ENCODE results near the gene OR1Q1. TPM values are rescaled to one million over a fixed set of nuclear protein-coding genes. Genes with fewer than 3 reads are reported as not detected.
"Not testable (repeated sequence)": the region's sequence is repeated elsewhere in the genome, so short reads cannot be mapped to it uniquely, and the experiment has no call there.

Gene OR1Q1, protein sequence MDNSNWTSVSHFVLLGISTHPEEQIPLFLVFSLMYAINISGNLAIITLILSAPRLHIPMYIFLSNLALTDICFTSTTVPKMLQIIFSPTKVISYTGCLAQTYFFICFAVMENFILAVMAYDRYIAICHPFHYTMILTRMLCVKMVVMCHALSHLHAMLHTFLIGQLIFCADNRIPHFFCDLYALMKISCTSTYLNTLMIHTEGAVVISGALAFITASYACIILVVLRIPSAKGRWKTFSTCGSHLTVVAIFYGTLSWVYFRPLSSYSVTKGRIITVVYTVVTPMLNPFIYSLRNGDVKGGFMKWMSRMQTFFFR
- total RNA-seq = not detected

DNA sequence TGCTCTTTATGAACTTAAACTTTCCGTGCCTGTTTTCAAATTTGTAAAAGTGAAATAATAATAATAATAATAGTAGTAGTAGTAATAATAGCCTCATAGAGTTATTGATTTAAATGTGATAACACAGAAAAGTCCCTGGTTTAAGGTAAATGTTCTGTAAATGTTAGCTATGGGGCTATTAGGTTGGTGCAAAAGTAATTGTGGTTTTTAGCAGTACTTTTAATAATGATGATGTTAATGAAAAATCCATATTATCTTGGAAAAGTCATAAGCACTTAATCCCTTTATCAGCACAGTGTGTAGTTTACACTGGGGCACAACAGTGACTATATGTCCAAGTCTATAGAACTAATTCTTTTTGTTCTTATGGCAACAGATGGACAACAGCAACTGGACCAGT is at the start of gene OR1Q1:
TSS of gene OR1Q1 (plus strand) at position 377 of the 400 bp plus-strand sequence. CDS start at position 377, 0 bp downstream.
- Histone ChIP-seq H3K9me3 (no peaks in the 10 kb centered on the region), H3K4me3 (no peak within 1 kb of the TSS), H3K4me1 (no peaks in the 10 kb centered on the region), H3K27me3 (no peaks in the 10 kb centered on the region), H3K27ac (no peak within 1 kb of the TSS), H3K36me3 (no peaks in the 10 kb centered on the region)
- intact Hi-C loops (cut with DNase I) = no loop called here
- no peak for DNase-seq (ENCODE audit: extremely low spot score in 2 of 2)
- no peak for TF ChIP-seq POLR2AphosphoS5 (IDR thresholded peaks at IDR 0.05; ENCODE audit: insufficient read depth in 1 of 2, low read depth in 1 of 2)
- TF ChIP-seq, protein P1, sequence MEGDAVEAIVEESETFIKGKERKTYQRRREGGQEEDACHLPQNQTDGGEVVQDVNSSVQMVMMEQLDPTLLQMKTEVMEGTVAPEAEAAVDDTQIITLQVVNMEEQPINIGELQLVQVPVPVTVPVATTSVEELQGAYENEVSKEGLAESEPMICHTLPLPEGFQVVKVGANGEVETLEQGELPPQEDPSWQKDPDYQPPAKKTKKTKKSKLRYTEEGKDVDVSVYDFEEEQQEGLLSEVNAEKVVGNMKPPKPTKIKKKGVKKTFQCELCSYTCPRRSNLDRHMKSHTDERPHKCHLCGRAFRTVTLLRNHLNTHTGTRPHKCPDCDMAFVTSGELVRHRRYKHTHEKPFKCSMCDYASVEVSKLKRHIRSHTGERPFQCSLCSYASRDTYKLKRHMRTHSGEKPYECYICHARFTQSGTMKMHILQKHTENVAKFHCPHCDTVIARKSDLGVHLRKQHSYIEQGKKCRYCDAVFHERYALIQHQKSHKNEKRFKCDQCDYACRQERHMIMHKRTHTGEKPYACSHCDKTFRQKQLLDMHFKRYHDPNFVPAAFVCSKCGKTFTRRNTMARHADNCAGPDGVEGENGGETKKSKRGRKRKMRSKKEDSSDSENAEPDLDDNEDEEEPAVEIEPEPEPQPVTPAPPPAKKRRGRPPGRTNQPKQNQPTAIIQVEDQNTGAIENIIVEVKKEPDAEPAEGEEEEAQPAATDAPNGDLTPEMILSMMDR (IDR thresholded peaks at IDR 0.05) = no peak
- no peak for TF ChIP-seq POLR2A (IDR thresholded peaks at IDR 0.05)

DNA sequence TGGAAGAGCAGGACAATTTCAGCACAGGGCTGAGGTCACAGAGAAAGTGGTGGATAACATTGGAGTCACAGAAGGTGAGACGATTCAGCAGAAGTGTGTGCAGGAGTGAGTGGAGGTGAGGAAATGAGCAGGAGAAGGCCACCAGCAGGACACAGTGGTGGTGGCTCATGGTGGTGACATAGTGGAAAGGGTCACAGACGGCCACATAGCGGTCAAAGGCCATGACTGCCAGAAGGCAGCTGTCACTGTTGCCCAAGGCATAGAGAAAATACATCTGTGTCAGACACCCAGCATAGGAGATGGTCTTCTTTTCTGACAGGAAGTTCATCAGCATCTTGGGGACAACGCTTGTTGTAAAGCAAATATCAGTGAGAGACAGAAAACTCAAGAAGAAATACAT is 46.6 kb upstream of the OR1Q1 start:
- H3K36me3 ChIP-seq = no peaks in the 10 kb centered on the region
- H3K4me3 ChIP-seq = no peak overlapping the region
- intact Hi-C loops (cut with DNase I) = no loop called here
- no peak for DNase-seq (ENCODE audit: extremely low spot score in 2 of 2)
- H3K27ac ChIP-seq = no peak overlapping the region
- H3K9me3 ChIP-seq = no peaks in the 10 kb centered on the region
- H3K27me3 ChIP-seq = no peaks in the 10 kb centered on the region
- no peak for TF ChIP-seq POLR2A (IDR thresholded peaks at IDR 0.05)
- H3K4me1 ChIP-seq = no peaks in the 10 kb centered on the region

DNA sequence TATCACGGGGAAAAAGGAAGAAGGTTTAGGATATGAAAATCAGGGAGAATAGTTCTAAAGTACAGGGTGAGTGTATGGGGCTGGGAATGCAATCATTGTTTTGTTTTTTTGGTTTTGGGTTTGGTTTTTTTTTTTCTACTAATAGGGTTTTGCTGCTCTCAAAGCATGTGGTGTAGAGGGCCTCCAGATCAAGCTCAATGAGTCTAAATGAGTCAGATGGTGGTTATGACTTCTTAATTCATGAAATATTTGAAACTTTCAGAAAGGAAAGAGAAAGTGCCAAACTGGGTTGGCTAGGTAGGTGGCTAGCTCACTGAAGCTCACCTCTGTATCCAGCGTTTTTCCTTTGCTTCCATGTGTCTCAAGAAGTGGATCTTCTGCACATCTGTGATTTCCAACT is 42.1 kb upstream of the OR1Q1 start:
- H3K4me3 ChIP-seq = no peak overlapping the region
- H3K27ac ChIP-seq = no peak overlapping the region
- H3K27me3 ChIP-seq = no peaks in the 10 kb centered on the region
- H3K4me1 ChIP-seq = no peaks in the 10 kb centered on the region
- no peaks in the 10 kb centered on the region for H3K36me3 ChIP-seq
- TF ChIP-seq POLR2A (IDR thresholded peaks at IDR 0.05) = no peak
- TF ChIP-seq, protein P1 (IDR thresholded peaks at IDR 0.05) = no peak
- TF ChIP-seq POLR2AphosphoS5 (IDR thresholded peaks at IDR 0.05; ENCODE audit: insufficient read depth in 1 of 2, low read depth in 1 of 2) = no peak
- H3K9me3 ChIP-seq = no peaks in the 10 kb centered on the region
- no peak for DNase-seq (ENCODE audit: extremely low spot score in 2 of 2)
- intact Hi-C loops (cut with DNase I) = no loop called here

DNA sequence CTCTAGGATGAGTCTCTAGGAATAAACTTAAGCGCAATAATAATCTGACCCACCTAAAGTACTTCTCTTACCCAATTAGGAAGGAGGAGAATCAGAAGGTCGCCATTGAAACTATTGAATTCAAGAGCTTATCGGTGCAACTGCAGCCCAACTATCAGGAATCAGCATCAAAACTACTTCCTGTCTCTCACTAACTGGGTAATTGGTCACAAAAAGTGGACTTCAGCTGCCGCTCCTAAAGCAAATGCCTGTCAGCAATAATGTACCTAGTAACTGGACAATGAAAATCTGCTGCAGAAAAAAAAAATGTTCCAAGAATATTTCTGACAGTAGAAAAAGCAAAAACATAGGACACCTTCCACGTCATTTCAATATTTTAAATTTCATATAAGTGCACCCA is 34.7 kb upstream of the OR1Q1 start:
- TF ChIP-seq POLR2AphosphoS5 (IDR thresholded peaks at IDR 0.05; ENCODE audit: insufficient read depth in 1 of 2, low read depth in 1 of 2) = no peak
- TF ChIP-seq, protein P1 (IDR thresholded peaks at IDR 0.05) = no peak
- TF ChIP-seq POLR2A (IDR thresholded peaks at IDR 0.05) = no peak
- intact Hi-C loops (cut with DNase I) = no loop called here
- no peak overlapping the region for H3K4me3 ChIP-seq
- no peaks in the 10 kb centered on the region for H3K4me1 ChIP-seq
- H3K9me3 ChIP-seq = no peaks in the 10 kb centered on the region
- DNase-seq (ENCODE audit: extremely low spot score in 2 of 2) = no peak
- H3K27me3 ChIP-seq = no peaks in the 10 kb centered on the region
- no peak overlapping the region for H3K27ac ChIP-seq
- H3K36me3 ChIP-seq = no peaks in the 10 kb centered on the region

DNA sequence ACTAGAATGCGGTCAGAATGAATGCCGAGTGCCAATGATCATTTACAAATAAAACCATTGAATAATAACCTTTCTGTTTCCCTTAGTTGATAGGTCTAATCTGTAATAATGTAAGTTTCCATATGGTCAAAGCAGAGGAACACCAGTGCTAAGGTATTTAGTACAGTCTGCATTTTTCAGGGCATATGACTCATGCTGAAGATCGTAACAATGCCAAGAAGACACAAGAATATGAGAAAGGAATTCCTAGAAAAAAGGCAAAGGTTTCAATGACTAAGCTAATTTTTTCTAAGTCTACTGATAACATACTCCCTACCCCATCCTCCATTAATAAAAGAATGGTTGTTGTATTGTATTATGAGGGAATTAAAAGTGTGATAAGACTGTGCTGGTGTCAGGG is 34.2 kb upstream of the OR1Q1 start:
- no peak overlapping the region for H3K27ac ChIP-seq
- intact Hi-C loops (cut with DNase I) = no loop called here
- TF ChIP-seq, protein P1 (IDR thresholded peaks at IDR 0.05) = no peak
- TF ChIP-seq POLR2AphosphoS5 (IDR thresholded peaks at IDR 0.05; ENCODE audit: insufficient read depth in 1 of 2, low read depth in 1 of 2) = no peak
- no peak for TF ChIP-seq POLR2A (IDR thresholded peaks at IDR 0.05)
- H3K4me1 ChIP-seq = no peaks in the 10 kb centered on the region
- H3K4me3 ChIP-seq = no peak overlapping the region
- no peaks in the 10 kb centered on the region for H3K9me3 ChIP-seq
- no peaks in the 10 kb centered on the region for H3K36me3 ChIP-seq
- no peak for DNase-seq (ENCODE audit: extremely low spot score in 2 of 2)
- H3K27me3 ChIP-seq = no peaks in the 10 kb centered on the region

DNA sequence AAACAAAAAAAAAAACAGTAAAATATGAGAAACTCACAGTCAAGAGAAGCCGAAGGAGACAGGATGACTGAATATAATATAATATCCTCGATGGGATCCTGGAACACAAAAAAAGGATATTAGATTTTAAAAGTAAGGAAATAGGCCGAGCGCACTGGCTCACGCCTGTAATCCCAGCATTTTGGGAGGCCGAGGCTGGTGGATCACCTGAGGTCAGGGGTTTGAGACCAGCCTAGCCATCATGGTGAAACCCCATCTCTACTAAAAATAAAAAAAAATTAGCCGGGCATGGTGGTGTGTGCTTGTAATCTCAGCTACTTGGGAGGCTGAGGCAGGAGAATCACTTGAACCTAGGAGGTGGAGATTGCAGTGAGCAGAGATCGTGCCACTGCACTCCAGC is 31.3 kb upstream of the OR1Q1 start, which contains the start of gene OR1L8:
TSS of gene OR1L8 (minus strand) at position 101 of the 400 bp plus-strand sequence. CDS start 14,907 bp downstream, outside the sequence.
- intact Hi-C loops (cut with DNase I); DNase-seq (ENCODE audit: extremely low spot score in 2 of 2); H3K4me3 ChIP-seq; H3K36me3 ChIP-seq; H3K27ac ChIP-seq; H3K9me3 ChIP-seq; H3K4me1 ChIP-seq; H3K27me3 ChIP-seq: not testable (repeated sequence)

Measured in vagina (tissue), 2 donors.